HG03342 (cell line): Measurements from ENCODE around the gene SERP1.
"Not testable (repeated sequence)": the region's sequence is repeated elsewhere in the genome, so short reads cannot be mapped to it uniquely, and the experiment has no call there.

Experiments used
- ATAC-seq: cut with Tn5 transposase; IDR thresholded peaks from one replicate; pipeline ENCODE4 v1.9.1; 2021; ENCODE audit warnings: mild to moderate bottlenecking, moderate library complexity; ENCODE audit not compliant: unreplicated experiment

Gene SERP1

DNA sequence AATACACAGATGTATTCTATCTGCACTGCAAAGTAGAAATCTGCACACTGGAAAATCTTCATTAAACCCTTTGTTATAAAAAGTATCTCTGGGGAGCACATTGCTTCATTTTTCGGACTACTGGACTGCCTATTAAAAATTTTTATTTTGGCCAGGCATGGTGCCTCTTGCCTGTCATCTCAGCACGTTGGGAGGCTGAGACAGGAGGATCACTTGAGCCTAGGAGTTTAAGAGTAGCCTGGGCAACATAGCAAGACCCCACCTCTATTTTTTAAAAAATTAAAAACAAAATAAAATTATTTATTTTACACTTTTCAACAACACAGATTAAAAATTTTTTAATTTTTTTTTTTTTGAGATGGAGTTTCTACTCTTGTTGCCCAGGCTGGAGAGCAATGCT, 6.0 kb downstream of the SERP1 start:
- ATAC-seq = no peak

- no peak for ATAC-seq
These were observed 7.7 kb downstream of the SERP1 start for GRCh38 chr3:150538324-150539208.

DNA sequence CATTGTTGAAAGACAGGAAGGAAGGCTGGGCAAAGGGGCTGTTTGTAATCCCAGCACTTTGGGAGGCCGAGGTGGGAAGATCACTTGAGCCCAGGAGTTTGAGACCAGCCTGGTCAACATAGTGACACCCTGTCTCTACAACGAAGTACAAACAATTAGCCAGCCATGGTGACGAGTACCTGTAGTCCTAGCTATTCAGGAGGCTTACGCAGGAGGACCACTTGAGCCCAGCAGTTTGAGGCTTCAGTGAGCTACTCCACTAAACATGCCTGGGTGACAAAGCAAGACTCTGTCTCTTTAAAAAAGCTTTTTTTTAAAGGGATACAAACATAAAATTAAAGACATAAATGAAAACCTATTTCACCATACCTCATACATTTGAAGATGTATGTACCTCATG, 11.1 kb downstream of the SERP1 start:
- ATAC-seq = no peak

GRCh38 chr3:150531775-150532174, 14.5 kb downstream of the SERP1 start:
- no peak for ATAC-seq

GRCh38 chr3:150528354-150528797, 17.9 kb downstream of the SERP1 start:
- ATAC-seq = no peak

- no peak for ATAC-seq
These were observed 18.6 kb downstream of the SERP1 start for GRCh38 chr3:150527464-150528255.

- no peak for ATAC-seq
These were observed 22.8 kb downstream of the SERP1 start for GRCh38 chr3:150523538-150523937.

- no peak for ATAC-seq
These were observed 24.8 kb downstream of the SERP1 start for GRCh38 chr3:150521463-150521862.

DNA sequence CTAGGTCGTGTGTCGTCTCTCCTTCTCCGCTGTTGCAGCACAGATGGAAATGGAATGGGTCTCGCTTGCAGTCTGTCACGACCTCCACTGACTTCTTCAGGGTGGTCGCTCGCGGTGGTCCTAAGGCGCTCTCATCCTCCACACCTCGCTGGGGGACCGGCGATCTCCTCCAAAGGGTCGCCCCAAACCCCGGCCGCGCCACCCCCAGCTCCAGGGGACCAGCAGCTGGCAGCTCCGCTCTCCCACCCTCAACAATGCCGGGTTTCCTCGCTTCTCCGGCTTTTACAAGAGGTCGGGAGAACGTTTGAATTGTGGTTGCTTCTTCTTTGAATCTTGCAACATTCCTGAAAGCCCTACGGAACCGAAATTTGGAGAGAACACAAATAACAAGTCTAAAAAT, 25.9 kb downstream of the SERP1 start:
- no peak for ATAC-seq

- ATAC-seq = no peak
These were observed 27.3 kb downstream of the SERP1 start for GRCh38 chr3:150519026-150519425.

GRCh38 chr3:150515210-150515609, 31.1 kb downstream of the SERP1 start:
- no peak for ATAC-seq

GRCh38 chr3:150511122-150511821, 35.0 kb downstream of the SERP1 start:
- no peak for ATAC-seq

GRCh38 chr3:150509780-150510179, 36.5 kb downstream of the SERP1 start:
- ATAC-seq = no peak

DNA sequence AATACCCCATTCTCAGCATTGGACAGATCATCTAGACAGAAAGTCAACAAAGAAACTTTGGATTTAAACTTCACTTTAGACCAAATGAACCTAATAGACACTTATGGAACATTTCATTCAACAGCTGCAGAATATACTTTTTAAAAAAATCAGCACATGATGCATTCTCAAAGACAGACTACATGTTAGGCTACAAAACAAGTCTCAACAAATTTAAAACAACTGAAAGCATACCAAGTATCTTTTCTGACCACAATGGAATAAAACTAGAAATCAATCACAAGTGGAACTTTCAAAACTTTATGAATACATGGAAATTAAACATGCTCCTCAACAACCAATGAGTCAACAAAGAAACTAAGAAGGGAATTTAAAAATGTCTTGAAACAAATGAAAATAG, 37.9 kb downstream of the SERP1 start:
- ATAC-seq = no peak

- ATAC-seq = no peak
These were observed 41.8 kb downstream of the SERP1 start for GRCh38 chr3:150504483-150504882.

DNA sequence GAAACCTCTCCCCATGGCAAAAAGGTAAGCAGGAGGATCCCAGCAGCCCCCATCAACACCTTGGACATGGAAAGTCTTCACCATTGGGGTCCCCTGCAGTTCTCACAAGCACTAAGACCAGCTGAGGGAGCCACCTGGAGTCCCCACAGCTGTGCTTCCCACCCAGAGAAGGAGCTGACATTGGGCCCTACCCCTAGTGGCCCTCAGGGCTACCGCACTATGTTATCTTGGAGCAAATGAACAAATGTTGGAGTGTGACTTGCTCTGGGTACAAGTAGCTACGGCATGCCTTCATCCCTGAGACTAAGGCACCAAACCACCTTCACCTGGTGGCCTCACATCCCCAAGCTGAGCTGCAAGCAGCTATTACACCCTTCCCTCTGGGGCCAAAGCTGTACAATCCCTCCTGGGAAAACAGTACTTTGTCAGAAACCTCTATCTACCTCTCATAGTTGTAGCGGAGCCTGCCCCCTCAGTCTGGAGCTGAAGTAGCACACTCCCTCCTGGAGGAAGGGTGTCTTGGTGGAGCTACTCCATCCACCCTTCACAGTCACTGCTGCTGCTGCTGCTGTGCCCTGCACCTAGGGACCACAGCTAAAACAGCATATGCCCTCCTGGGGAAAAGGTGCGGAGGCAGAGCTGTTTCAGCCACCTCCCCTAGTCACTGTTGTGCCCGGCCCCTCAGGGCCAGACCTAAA, 42.7 kb downstream of the SERP1 start:
- ATAC-seq = no peak

GRCh38 chr3:150500960-150501359, 45.3 kb downstream of the SERP1 start:
- not testable (repeated sequence) for ATAC-seq

- ATAC-seq = no peak
These were observed 48.3 kb downstream of the SERP1 start for GRCh38 chr3:150497956-150498355.

DNA sequence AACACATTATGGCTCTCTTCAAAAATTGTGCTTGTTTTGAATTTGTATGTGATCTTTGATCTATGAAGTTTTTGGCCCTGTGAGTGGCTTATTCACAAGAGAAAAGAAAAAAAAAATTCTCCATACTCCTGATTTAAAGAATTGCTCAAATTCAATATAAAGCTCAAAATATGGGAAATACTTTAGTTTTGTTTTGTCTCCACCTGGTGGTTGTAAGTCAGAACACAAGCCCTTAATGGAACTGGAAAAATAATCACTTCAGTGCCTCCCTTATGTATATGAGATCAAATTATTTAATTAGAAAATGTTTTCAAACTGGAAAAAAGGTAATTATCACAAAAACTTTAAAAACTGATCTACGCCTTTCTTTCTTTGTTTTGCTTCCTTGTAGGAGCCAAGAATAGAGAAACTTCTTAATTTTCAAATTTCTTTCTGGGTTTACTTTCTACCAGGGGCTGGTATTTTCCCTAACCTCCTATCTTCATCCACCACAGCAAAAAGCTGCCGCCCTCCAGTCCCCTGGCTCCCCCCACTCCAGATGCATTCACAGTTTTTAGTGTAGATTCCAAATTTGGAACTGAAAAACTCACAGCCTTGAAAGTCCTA, 50.6 kb downstream of the SERP1 start:
- no peak for ATAC-seq

DNA sequence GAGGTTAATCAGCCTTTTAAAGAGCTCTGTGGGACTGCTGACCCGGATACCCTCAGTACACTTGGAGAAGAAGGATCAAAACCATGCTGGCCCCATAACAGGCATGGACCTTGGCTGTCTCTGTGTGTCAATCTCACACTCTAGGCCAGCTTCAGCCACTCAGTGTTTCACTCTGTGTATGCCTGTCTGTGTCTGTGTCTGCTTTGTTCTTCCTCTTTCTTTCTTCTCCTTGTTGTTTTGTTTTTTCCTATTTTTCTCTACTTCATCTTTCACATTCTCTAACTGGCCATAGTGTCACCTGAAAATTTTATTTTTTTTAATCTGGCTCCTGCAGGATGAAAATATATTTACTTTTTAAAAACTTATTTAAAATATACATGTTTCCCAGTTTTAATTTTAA, 51.1 kb downstream of the SERP1 start:
- ATAC-seq = no peak
